ENCODE data around the gene ORC5.
"Not testable (repeated sequence)": the region's sequence is repeated elsewhere in the genome, so short reads cannot be mapped to it uniquely, and the experiment has no call there.

The ORC5 gene

GRCh38 chr7:104207731-104208420, at the start of gene ORC5:
ORC5 (minus strand) TSS chr7:104208013; CDS start chr7:104207904, 109 bp downstream.
- DNase-seq = peak; percentile 59

- no peak for DNase-seq
Observed at GRCh38 chr7:104255616-104256015, 47.8 kb upstream of the ORC5 start.

DNA sequence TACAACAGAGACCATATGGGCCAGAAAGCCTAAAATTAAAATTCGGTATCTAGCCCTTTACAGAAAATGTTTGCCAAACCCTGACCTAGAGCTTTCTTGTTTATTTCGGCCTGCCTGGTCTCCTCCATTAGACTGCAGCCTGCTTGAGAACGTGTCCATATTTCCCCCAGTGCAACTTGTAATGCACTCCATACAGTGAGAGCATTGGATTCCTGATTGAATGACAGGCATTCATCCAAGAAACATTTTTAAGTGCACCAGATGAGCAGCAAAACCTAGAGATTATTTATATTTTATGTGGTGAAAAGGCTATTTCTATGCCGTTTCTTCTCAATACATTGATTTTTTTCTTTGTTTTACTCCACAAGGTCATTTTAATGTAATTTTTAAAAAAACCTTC, 47.4 kb upstream of the ORC5 start:
- DNase-seq = no peak

- no peak for DNase-seq
Observed at GRCh38 chr7:104254696-104255095, 46.9 kb upstream of the ORC5 start.

DNA sequence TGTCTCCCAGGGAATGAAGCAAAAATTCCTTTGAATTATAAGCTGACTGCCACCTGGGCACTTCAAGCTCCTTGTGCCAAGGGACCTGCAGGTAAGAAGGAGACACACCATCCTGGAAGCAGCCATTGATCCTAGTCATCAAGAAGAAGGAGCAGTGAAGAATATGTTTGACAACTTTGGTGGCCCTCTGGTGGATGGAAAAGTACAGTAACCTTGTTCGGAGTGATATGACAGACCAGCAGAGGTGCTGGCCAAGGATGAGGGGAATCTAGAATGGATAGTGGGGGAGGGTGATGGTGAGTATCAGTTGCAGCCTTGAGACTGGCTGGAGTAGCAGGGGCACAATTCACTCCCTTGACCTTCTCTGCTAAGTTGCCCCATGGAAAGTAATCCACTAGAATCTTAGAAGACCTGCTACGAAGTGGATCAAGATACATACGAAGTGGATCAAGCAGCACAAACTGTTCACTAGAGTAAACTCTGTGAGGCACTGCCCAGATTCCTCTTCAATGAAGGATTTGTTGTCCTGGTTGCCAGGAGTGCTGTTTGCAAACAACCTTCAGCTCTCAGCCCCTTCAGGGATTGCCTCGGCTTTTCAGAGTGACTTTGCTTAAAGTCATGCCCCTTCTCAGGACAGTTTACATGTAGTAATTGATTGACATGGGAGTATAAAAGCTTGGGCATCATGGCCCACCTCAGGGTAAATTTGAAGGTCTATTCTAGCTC, 44.8 kb upstream of the ORC5 start:
- no peak for DNase-seq

- no peak for DNase-seq
Observed at GRCh38 chr7:104242638-104243037, 34.8 kb upstream of the ORC5 start.

- no peak for DNase-seq
Observed at GRCh38 chr7:104241538-104242209, 33.9 kb upstream of the ORC5 start.

DNA sequence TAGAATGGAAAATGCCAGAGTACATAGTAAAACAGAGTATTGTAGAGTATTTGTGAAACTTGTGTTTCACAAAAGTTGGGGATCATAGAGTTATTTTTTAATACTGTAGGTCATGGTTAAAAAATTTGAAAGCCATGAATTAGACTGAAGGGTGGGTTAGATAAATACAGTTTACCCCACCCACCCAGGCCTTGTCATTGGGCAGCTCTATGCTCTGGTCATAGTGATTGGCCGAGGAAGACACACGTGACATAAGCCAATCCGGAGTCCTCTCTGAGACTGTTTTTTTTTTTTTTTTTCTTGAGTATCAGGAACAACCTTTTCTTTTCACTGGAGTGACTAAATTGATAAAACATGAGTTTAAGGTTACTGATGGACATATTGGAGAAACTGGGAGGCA, 33.3 kb upstream of the ORC5 start:
- no peak for DNase-seq

DNA sequence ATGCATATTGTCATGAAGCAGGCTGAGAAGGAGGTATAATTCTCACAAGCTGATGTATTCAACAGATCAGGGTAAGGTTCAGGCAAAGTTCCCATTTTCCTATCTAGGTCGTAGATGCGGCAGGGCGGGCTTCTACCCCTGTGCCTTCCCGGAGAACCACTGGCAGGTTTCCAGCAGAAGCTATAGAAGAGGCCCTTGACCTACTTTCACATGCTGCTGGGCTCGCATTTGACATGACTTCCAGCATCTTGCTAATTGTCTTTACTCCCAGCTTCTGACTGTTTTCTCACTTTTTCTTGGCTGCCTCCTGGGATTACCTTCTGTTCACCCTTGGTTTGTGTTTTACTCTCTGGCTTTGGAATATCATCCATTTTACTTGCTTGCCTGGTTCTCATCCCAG, 32.6 kb upstream of the ORC5 start:
- peak; percentile 15 for DNase-seq

GRCh38 chr7:104234990-104235389, 27.2 kb upstream of the ORC5 start:
- DNase-seq = not testable (repeated sequence)

GRCh38 chr7:104231054-104232046, 23.5 kb upstream of the ORC5 start:
- DNase-seq = peak; percentile 48

GRCh38 chr7:104230606-104231005, 22.8 kb upstream of the ORC5 start:
- DNase-seq = peak; percentile 66

DNA sequence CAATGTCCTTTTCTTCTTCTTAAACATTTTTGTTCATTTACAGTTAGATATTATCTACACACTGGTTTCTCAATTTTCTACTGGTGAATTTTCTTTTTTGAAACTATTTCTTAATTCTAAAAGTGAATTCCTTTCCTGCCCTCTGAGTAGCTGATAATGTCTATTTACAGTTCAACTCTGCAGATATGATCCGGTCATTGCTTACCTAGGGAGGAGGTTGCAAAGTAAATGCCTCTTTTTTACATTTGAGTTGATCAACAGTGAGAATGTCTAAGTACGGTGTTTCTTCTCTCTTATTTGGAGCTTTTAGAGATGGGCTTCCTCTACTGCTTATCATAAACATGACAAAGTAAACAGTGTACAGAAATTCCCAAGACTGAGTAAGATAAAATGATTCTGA, 20.6 kb upstream of the ORC5 start:
- no peak for DNase-seq

DNA sequence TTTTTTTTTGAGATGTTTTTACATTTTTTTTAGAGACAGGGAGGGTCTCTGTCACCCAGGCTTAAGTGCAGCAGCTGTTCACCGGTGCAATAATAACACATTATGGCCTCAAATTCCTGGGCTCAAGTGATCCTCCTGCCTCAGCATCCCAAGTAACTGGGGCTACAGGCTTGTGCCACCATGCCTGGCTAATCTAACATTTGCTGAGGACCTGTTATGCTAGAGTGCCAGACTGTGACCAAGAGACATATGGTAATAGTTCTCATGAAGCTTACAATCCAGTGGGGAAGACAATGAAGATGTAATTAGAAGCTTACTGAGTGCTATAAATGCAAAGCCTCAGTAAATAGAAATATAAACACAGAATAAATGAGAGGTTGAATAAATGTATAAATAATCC, 17.6 kb upstream of the ORC5 start:
- DNase-seq = no peak

GRCh38 chr7:104217620-104218019, 9.8 kb upstream of the ORC5 start:
- DNase-seq = no peak

- DNase-seq = no peak
Observed at GRCh38 chr7:104209063-104209462, 1.2 kb upstream of the ORC5 start.

DNA sequence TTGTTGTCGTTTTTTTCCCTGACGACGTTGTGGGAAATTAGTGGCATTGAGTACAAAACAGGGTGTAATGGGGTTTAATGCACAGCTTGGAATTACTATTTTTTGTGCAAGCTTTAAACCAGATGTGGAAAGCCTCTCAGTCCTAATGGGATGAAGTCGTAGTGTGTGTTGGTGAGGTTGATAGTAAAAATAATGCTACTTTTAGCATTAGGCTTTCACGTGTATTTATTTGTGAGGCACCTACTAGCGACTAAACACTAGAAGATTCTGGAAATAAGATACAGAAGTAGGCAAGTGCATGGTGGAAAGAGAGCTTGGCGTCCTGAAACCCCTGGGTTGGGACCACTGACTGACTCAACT, 588 bp upstream of the ORC5 start:
- DNase-seq = no peak

DNA sequence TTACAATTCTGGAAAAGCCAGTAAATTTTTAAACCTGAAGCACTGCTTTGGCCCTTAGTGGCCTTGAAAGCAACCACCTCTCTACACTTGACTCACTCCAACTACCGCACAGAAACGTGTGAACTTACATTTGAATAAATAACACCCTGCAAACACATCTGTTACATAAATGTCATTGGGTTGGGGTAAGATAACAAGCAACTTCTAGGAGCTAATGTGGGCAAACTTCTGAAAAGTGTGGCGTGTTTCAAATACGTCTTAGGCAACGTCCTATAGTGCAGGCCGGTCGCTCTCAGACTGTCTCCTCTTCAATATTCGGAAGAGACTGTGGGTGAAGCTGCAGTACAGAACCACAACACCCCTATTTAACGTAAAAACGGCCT, 474 bp downstream of the ORC5 start:
- no peak for DNase-seq

DNA sequence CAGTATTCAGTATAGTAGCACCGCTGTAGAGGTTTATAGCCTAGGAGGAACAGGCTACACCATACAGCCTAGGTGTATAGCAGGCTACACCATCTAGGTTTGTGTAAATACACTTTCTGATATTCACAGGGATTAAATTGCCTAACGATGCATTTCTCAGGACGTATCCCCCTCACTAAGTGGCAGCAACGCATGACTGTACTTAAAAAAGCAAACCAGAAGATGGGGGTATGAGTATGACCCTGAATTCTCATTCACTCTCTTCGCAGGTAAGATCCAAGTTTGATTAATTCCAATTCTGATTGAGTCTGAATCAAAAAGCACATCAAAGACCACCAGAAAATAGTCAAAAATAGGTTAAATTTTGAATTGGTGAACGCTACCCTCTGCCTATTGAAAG, 972 bp downstream of the ORC5 start:
- DNase-seq = no peak

- DNase-seq = no peak
Observed at GRCh38 chr7:104198673-104199278, 9.0 kb downstream of the ORC5 start.

DNA sequence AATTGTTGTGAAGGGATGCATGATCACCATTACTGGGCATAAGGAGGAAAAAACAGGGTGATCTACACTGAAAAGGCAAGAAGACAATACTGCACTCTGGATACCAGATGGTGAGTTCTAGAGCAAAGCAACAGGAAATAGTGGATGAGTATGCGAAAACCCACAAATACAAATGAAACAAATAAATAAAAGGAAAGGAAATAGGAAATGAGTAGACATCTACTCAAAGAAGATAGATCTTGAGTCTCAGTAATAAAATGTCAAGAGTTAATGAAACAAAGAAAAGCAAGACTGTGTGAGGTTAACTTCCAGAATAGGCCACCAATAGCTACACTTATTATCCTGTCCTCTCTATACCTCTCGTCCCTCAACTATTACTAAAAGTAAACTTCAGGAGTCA, 11.7 kb downstream of the ORC5 start:
- DNase-seq = no peak

DNA sequence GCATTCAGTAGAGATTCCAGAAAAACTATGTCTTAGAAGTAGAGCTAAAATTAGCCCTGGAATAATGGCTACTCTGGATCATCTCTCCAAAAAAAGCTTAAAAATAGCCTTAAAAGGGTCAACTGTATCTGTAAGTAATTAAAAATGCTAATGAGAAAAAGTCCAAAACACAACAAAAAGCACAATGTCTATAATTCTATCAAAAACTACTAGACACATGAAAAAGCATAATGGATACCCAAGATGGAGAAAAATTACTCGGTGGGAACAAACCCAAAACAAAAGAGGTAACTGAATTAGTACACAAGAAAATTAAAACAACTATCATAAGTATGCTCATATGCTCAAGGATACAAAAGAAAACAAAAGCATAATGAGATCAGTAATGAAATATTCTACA, 15.4 kb downstream of the ORC5 start:
- no peak for DNase-seq

DNA sequence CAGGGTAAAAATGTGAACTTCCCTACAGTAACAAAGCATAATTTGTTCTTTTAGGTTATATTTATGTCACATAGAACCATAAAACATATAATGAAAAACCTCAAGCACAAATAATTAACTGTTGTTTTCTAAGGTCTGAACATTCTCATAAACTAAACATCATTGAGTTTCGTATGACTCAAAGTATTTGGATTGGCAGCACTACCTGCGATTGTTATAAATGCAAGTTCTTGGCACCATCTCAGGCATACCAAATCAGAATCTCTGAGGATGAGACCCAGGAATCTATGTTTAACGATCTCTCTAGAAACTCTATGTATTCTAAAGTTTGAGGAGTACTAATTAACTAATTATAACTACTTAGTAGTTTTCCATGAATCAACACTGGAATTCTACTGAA, 22.5 kb downstream of the ORC5 start:
- DNase-seq = no peak

Measured in SHP77 treated with DMSO at 0.1 percent for 48 hours (cell line).